Gastrocnemius medialis (tissue), 4 donors: ENCODE results near the gene RPS3A.

ENCODE experiments used
- CTCF ChIP-seq, 5 experiments: fragments of 450-650 bp in 3 of 5; fragments of 200-600 bp in 2 of 5; sonication (generic) in 2 of 5; IDR thresholded peaks in 4 of 5; conservative IDR thresholded peaks in 1 of 5; 1 replicate in 4 of 5; 2 replicates in 1 of 5; pipeline ENCODE4 v1.5.1; 2016 to 2019; ENCODE audit warnings: antibody characterized with exemption in 5 of 5, mild to moderate bottlenecking in 3 of 5, moderate library complexity in 3 of 5
- POLR2A ChIP-seq, 2 donors: fragments of 450-650 bp; IDR thresholded peaks; one replicate each; pipeline ENCODE4 v1.6.1; 2017; ENCODE audit warnings: antibody characterized with exemption in 2 of 2, mild to moderate bottlenecking in 2 of 2, moderate library complexity in 2 of 2

GRCh38 chr4:151142758-151143157, 43.3 kb downstream of the RPS3A start:
- TF ChIP-seq CTCF (IDR thresholded peaks at IDR 0.05 in 4 of 5, conservative IDR thresholded peaks at IDR 0.05 in 1 of 5), result no peak
- no peak for TF ChIP-seq POLR2A (IDR thresholded peaks at IDR 0.05)
